IPS DF 19.7 (cell line): ENCODE data around the gene IL7R.

Experiments used
- DNase-seq: peaks from one replicate; pipeline ENCODE4 v3.0.0-alpha.2; 2013; ENCODE audit warnings: low read depth, low spot score

Gene IL7R

GRCh38 chr5:35856765-35857351 lies at the start of gene IL7R:
Gene IL7R, plus strand, starts transcription at chr5:35856891. Its CDS starts 87 bp downstream, at chr5:35856978.
- DNase-seq, result no peak

GRCh38 chr5:35810601-35811000 lies 46.1 kb upstream of the IL7R start:
- DNase-seq, result no peak

DNA sequence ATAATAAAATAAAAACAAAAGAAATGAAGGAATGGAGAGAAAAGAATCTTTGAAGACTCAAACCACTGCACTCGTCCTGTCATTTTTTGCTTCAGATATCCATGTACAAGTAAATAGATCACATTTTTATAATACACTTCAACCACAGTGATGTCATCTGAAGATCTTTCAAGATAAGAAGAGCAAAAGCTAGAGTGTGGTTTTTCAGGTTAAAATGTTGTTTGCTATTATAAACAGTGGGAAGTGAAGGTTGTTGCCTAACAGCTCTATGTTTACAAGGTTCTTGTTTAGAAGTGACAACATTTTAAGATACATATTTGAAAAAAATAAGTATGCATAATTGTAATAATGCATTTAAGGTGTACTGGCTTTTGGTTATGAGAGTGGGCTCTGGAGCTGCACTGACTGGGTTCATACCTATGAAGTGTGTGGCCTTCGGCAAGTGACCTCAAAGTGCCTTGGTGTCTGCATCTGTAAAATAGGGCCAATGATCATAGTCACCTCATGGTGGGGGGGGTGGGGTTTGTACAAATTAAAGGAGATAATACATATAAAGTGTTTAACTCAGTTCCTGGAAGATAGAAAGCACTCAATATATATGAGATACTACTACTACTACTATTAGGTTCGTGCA lies 45.5 kb upstream of the IL7R start:
- no peak for DNase-seq

- DNase-seq, result no peak
Observed at GRCh38 chr5:35813521-35813920, 43.2 kb upstream of the IL7R start.

GRCh38 chr5:35815089-35815936 lies 41.4 kb upstream of the IL7R start:
- DNase-seq, result peak; percentile 17

GRCh38 chr5:35816881-35817521 lies 39.7 kb upstream of the IL7R start:
- DNase-seq, result no peak

- DNase-seq, result no peak
Observed at GRCh38 chr5:35819026-35819425, 37.7 kb upstream of the IL7R start.

DNA sequence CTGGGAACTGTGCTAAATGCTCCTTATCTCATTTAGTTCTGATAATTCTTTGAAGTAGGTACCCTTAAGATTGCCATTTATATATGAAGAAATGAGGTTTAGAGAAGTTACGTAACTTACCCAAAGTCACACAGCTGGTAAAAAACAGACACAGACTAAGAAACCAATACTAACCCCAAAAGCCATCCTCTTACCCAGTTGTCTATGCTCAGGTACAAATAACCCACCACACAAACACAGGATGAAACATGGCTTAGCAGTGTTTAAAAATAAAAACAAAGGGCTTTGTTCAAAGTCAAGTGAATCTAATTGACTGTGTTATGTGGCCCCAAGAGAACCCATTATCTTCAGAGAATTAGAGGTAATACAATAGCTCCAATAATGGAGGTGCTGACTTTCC lies 37.0 kb upstream of the IL7R start:
- DNase-seq, result no peak

DNA sequence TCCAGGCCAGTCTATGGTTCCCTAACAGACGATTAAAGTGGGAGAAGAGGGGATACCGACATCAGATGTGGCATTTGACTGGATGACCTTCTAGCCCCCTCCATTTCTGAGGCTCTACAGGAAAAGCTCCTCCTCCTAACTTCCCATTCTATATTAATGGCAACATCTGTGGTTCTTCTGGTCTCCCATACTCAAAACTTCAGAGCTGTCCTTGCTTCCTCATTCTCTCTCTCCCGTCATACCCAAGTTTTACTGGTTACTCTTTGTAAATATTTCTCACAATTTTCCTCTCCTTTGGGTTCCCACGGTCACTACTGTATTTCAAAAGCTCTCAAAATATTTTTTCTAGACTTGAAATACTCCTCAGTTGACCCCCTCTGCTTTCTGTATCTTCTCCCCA lies 36.0 kb upstream of the IL7R start:
- DNase-seq, result no peak

DNA sequence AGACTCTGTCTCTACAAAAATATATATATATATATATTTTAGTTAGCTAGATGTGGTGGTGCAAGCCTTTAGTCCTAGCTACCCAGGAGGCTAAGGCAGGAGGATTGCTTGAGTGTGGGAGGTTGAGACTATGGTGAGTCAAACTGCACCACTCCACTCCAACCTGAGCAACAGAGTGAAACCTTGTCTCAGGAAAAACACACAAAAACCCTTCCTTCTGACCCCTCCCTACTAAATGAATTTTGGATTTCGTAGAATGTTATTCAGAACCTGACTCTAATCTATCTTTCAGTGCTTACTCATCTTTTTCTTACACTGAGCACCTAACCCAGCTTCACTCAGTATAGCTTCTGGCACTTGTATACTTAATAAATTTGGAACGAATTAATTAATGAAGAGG lies 35.2 kb upstream of the IL7R start:
- no peak for DNase-seq

DNA sequence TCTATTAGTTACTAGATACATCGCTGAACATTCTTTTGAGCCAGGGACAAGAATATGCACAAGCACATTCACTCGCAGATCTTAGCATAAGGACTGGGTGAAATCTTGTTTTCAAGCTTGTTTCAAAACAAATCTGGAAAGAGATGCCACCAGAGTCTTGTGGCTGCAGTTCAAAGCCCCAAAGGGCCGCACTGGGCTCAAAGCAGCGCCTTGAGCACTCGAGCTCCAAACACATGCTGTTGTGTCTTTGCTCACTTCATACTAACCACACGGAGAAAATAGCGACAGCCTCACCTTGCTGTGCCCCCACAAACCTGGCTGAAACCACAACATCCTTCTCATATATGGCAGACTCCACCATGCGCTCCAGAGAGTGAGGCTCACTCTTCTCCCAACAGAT lies 34.2 kb upstream of the IL7R start:
- DNase-seq, result no peak

DNA sequence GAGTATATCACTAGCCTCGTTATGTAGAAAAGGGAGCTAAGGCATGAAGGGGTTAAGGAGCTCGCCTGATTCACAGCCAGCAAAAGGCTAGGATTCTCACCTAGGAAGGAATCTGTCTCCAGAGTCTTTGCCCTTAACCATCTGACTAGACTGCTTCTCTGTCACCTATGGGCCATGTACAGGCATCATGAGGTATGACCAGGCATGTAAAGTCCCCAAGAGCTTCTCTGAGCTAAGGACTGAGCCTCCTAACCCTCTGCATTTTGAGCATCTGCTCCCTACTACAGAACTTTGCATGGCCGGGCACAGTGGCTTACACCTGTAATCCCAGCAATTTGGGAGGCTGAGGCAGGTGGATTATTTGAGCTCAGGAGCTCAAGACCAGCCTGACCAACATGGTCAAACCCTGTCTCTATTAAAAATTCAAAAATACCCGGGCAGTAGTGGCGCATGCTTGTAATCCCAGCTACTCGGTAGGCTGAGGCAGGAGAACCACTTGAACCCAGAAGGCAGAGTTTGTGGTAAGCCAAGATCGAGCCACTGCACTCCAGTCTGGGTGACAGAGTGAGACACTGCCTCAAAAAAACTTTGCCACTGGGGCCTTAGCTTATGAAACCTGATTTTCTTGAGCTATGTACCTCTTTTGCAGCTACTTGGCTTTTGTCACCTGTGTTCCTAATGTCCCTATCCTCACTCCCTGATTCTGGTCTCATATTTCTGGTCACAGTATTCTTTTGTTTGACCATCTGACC lies 33.2 kb upstream of the IL7R start:
- DNase-seq, result no peak

DNA sequence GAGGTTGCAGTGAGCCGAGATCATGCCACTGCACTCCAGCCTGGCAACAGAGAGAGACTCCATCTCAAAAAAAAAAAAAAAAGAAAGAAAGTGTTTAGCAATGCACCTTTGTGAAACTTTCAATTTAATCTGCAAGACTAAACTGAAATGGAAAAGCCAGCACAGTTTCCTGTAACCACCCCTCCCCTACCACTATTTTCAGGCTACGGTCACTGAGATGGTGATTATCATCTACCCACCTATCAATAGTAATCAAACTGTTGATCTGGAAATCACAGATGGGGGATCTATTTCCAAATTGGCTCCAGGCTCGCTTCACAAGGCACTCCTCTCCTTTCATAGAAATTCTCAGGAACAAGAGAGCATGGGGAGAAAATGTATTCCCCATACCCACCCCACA lies 30.6 kb upstream of the IL7R start:
- no peak for DNase-seq

- no peak for DNase-seq
Observed at GRCh38 chr5:35826554-35826953, 30.1 kb upstream of the IL7R start.

- no peak for DNase-seq
Observed at GRCh38 chr5:35828082-35828598, 28.6 kb upstream of the IL7R start.

DNA sequence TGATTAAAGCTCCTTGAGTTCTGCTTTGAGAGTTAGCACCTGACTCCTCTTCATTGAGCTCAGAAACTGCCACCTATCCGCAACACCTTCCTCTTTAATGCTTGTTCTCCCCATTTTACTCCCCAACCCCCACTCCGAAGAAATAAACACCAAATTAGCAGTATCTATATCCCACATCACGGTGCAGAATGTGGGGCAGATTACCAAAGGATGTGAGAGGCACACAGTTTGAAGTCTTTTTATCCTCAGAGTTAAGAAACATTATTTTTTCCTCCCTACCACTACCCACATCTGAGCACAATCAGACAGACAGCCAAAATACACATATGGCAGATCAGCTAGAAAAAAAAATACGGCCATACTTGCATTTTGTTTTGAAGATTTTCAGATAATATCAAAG lies 26.1 kb upstream of the IL7R start:
- no peak for DNase-seq

DNA sequence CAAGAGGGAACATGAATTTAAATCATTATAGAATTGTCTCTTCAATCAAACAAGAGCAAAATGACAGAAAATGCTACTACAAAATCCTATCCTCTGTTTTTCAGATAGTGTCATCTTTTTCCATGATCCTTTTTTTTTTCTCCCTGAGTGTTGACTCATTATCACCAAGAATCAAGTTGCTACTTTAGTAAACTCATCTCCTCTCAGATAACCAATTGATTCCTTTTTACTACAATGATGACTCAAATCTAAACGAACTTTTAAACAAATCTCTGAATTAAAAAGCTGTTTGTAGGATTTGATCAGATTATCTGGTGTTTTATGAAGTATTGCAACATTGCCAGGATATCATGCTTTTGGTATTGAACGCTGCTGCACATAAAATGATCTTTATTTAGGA lies 23.9 kb upstream of the IL7R start:
- no peak for DNase-seq

DNA sequence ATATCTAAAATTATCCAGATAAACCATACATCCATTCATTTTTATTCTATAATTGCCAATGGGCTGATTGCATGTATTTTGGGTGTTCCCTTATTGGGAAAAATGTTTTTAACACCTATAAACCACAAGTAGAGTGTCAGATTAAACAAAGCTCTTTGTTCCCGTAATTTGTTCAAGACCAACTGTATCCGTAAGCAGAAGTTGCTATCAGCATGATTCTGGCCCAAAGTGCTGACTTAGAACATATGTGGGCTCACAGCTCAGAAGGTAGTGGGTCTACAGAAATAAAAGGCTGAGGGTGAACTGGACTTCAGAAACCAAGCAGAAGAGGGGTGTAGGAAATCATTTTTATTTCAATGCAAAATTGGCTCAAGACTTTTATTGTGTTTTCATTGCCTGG lies 23.5 kb upstream of the IL7R start:
- no peak for DNase-seq

GRCh38 chr5:35835796-35836742 lies 20.6 kb upstream of the IL7R start:
- no peak for DNase-seq

GRCh38 chr5:35838370-35839042 lies 18.2 kb upstream of the IL7R start:
- DNase-seq, result no peak
